A549 (cell line): ENCODE results near the gene RBM46. TPM values are rescaled to one million over a fixed set of nuclear protein-coding genes. Genes with fewer than 3 reads are reported as not detected.

Experiments
- ATAC-seq, 2 experiments: fragments of 200-7000 bp in 1 of 2; fragments of >200 bp in 1 of 2; cut with Nextera tagmentation in 1 of 2; cut with Tn5 transposase in 1 of 2; 3 replicates each; pipeline versions ENCODE4 v1.8.0 to v1.9.1; 2018 to 2020; ENCODE audit warnings: mild to moderate bottlenecking in 1 of 2, moderate library complexity in 1 of 2
- CTCF ChIA-PET: fragments of 300-600 bp; sonication (Branson Sonifier 250); formaldehyde crosslinking; extraction: SDS; loops from one replicate; lab custom pipeline; 2021; ENCODE audit warnings: antibody characterized with exemption, inconsistent platforms; lab: Yijun Ruan, JAX
- POLR2A ChIA-PET: fragments of 350-600 bp; formaldehyde crosslinking; extraction: SDS; loops from one replicate; lab custom pipeline; 2021; ENCODE audit warnings: antibody characterized with exemption, inconsistent platforms; lab: Yijun Ruan, JAX
- DNase-seq, 2 experiments: peaks; one replicate each; pipeline versions ENCODE4 v3.0.0 to v3.0.0-alpha.2; 2011 to 2016; ENCODE audit warnings: low read depth in 1 of 2, low spot score in 1 of 2
- FAIRE-seq: peaks from 2 replicates; lab custom pipeline; 2011; peaks lifted over from hg19 to GRCh38; lab: Jason Lieb, UNC
- H3K27ac ChIP-seq, 2 experiments: fragments of >200 bp; sonication (Bioruptor Twin); formaldehyde crosslinking; 3 replicates each; pipeline ENCODE4 v1.5.1; 2016 to 2017
- H3K4me1 ChIP-seq: fragments of >200 bp; sonication (Bioruptor Twin); formaldehyde crosslinking; 3 replicates; pipeline ENCODE4 v1.6.1; 2016
- H3K4me2 ChIP-seq: fragments of >200 bp; sonication (Bioruptor Twin); formaldehyde crosslinking; 3 replicates; pipeline ENCODE4 v1.6.1; 2016
- H3K4me3 ChIP-seq: fragments of >200 bp; sonication (Bioruptor Twin); formaldehyde crosslinking; 3 replicates; pipeline ENCODE4 v1.5.1; 2016
- H3K9me3 ChIP-seq: fragments of >200 bp; sonication (Bioruptor Twin); formaldehyde crosslinking; 3 replicates; pipeline ENCODE4 v1.6.1; 2016
- BHLHE40 ChIP-seq: IDR thresholded peaks from 2 replicates; pipeline ENCODE4 v1.6.1; 2012; ENCODE audit warnings: low read depth, low read length, inconsistent platforms
- CBX2 ChIP-seq: fragments of 200-600 bp; sonication (generic); IDR thresholded peaks from 2 replicates; pipeline ENCODE4 v1.6.1; 2016; ENCODE audit warnings: low read depth, mild to moderate bottlenecking, borderline replicate concordance
- CHD2 ChIP-seq: fragments of 150-350 bp; IDR thresholded peaks from 2 replicates; pipeline ENCODE4 v1.6.1; 2014; ENCODE audit warnings: low read length; ENCODE audit not compliant: partially characterized antibody
- CHD4 ChIP-seq: fragments of 200-600 bp; sonication (generic); IDR thresholded peaks from 2 replicates; pipeline ENCODE4 v1.6.1; 2016; ENCODE audit warnings: antibody characterized with exemption, mild to moderate bottlenecking, borderline replicate concordance
- EHF ChIP-seq: fragments of 250-450 bp; sonication (Bioruptor Pico); IDR thresholded peaks from 2 replicates; pipeline ENCODE4 v1.5.0; 2020; ENCODE audit warnings: mild to moderate bottlenecking
- EHMT2 ChIP-seq: fragments of 200-600 bp; sonication (generic); IDR thresholded peaks from 2 replicates; pipeline ENCODE4 v1.6.1; 2016; ENCODE audit warnings: antibody characterized with exemption, low read depth, mild to moderate bottlenecking, moderate library complexity
- ESRRA ChIP-seq: fragments of 150-350 bp; IDR thresholded peaks from 2 replicates; pipeline ENCODE4 v1.6.1; 2014; ENCODE audit warnings: mild to moderate bottlenecking, low read length, borderline replicate concordance
- FOSB ChIP-seq: fragments of 250-450 bp; sonication (Bioruptor Pico); IDR thresholded peaks from 2 replicates; pipeline ENCODE4 v1.5.0; 2020; ENCODE audit warnings: mild to moderate bottlenecking, moderate library complexity
- FOSL2 ChIP-seq, 2 experiments: fragments of 450-650 bp in 1 of 2; fragments of >200 bp in 1 of 2; sonication (Bioruptor Twin) in 1 of 2; formaldehyde crosslinking; IDR thresholded peaks; 2 replicates each; pipeline versions ENCODE4 v1.5.0 to v1.6.1; 2016 to 2020; ENCODE audit warnings: mild to moderate bottlenecking in 1 of 2, moderate library complexity in 1 of 2
- FOXS1 ChIP-seq: fragments of 250-450 bp; sonication (Bioruptor Pico); IDR thresholded peaks from 2 replicates; pipeline ENCODE4 v1.5.0; 2020; ENCODE audit warnings: mild to moderate bottlenecking, moderate library complexity
- GATA3 ChIP-seq: IDR thresholded peaks from 2 replicates; pipeline ENCODE4 v1.6.1; 2012; ENCODE audit warnings: borderline replicate concordance
- HDAC2 ChIP-seq: fragments of 200-600 bp; sonication (generic); IDR thresholded peaks from 2 replicates; pipeline ENCODE4 v1.6.1; 2016
- HES2 ChIP-seq: fragments of >200 bp; sonication (Bioruptor Twin); formaldehyde crosslinking; IDR thresholded peaks from 2 replicates; pipeline ENCODE4 v1.6.1; 2016
- HEYL ChIP-seq: fragments of 250-450 bp; sonication (Bioruptor Pico); IDR thresholded peaks from 2 replicates; pipeline ENCODE4 v1.8.0; 2021; ENCODE audit warnings: mild to moderate bottlenecking, moderate library complexity
- HMGXB4 ChIP-seq: fragments of 250-450 bp; sonication (Bioruptor Pico); IDR thresholded peaks from 2 replicates; pipeline ENCODE4 v1.5.0; 2021; ENCODE audit warnings: mild to moderate bottlenecking, moderate library complexity, borderline replicate concordance
- KDM5A ChIP-seq: fragments of 200-600 bp; sonication (generic); IDR thresholded peaks from 2 replicates; pipeline ENCODE4 v1.6.1; 2016; ENCODE audit warnings: antibody characterized with exemption, mild to moderate bottlenecking
- MAFK ChIP-seq: fragments of 450-650 bp; IDR thresholded peaks from 2 replicates; pipeline ENCODE4 v1.6.1; 2014; ENCODE audit not compliant: partially characterized antibody
- MAX ChIP-seq: IDR thresholded peaks from 2 replicates; pipeline ENCODE4 v1.6.1; 2012
- MAZ ChIP-seq: fragments of 150-350 bp; IDR thresholded peaks from 2 replicates; pipeline ENCODE4 v1.6.1; 2014; ENCODE audit warnings: antibody characterized with exemption, low read depth, low read length, borderline replicate concordance
- MYC ChIP-seq: IDR thresholded peaks from 2 replicates; pipeline ENCODE4 v1.6.1; 2012; ENCODE audit warnings: mild to moderate bottlenecking, inconsistent platforms, low read length, improper control_type of control experiment, borderline replicate concordance
- NR3C1 ChIP-seq: fragments of >200 bp; sonication (Bioruptor Twin); formaldehyde crosslinking; IDR thresholded peaks from 3 replicates; pipeline ENCODE4 v1.6.1; 2017
- POLR2A ChIP-seq: IDR thresholded peaks from 2 replicates; pipeline ENCODE4 v1.6.1; 2012; ENCODE audit warnings: mild to moderate bottlenecking, low read length
- POLR2AphosphoS2 ChIP-seq: conservative IDR thresholded peaks from 2 replicates; pipeline ENCODE4 v1.6.1; 2012; ENCODE audit warnings: low read length, improper control_type of control experiment, inconsistent platforms
- RAD21 ChIP-seq, 2 experiments: fragments of >200 bp in 1 of 2; sonication (Bioruptor Twin) in 1 of 2; formaldehyde crosslinking in 1 of 2; IDR thresholded peaks in 1 of 2; conservative IDR thresholded peaks in 1 of 2; 2 replicates in 1 of 2; 3 replicates in 1 of 2; pipeline ENCODE4 v1.6.1; 2012 to 2018; ENCODE audit warnings: inconsistent platforms in 1 of 2
- RCOR1 ChIP-seq: fragments of 150-350 bp; IDR thresholded peaks from 2 replicates; pipeline ENCODE4 v1.6.1; 2014; ENCODE audit warnings: antibody characterized with exemption, low read length, low read depth
- RFX5 ChIP-seq: fragments of 450-650 bp; IDR thresholded peaks from 2 replicates; pipeline ENCODE4 v1.7.1; 2014; ENCODE audit warnings: antibody characterized with exemption, mild to moderate bottlenecking, moderate library complexity
- TP53 ChIP-seq: fragments of 250-450 bp; sonication (Bioruptor Pico); IDR thresholded peaks from 2 replicates; pipeline ENCODE4 v1.5.0; 2021; ENCODE audit warnings: mild to moderate bottlenecking, moderate library complexity
- USF2 ChIP-seq: fragments of 450-650 bp; IDR thresholded peaks from 2 replicates; pipeline ENCODE4 v1.6.1; 2014; ENCODE audit warnings: antibody characterized with exemption
- ZC3H11A ChIP-seq: fragments of 450-650 bp; IDR thresholded peaks from 2 replicates; pipeline ENCODE4 v1.6.1; 2014; ENCODE audit warnings: antibody characterized with exemption, mild to moderate bottlenecking
- ZNF302 ChIP-seq: fragments of 250-450 bp; sonication (Bioruptor Pico); IDR thresholded peaks from 2 replicates; pipeline ENCODE4 v1.9.0; 2021; ENCODE audit warnings: inconsistent platforms, mild to moderate bottlenecking, moderate library complexity
- ZSCAN20 ChIP-seq: fragments of 250-450 bp; sonication (Bioruptor Pico); IDR thresholded peaks from 2 replicates; pipeline ENCODE4 v1.8.0; 2022; ENCODE audit warnings: mild to moderate bottlenecking, moderate library complexity
- WGBS: methylation state at CpG from one replicate; pipeline ENCODE4 v1.1.6; 2017; ENCODE audit errors: missing lambda C conversion rate; 5-methylcytosine and 5-hydroxymethylcytosine counted together
- polyA plus RNA-seq, 4 experiments: library from polyadenylated mRNA; depleted of rRNA in 3 of 4; stranded (reverse); fragments of >200 nt; fragmentation: RNase III in 1 of 4; extraction: RNeasy Plus Mini Kit Qiagen cat#74134 plus additional on column Dnase treatment in 1 of 4; gene quantifications; 2 replicates in 3 of 4; 3 replicates in 1 of 4; pipeline ENCODE4 v1.2.3, GENCODE V29; 2011 to 2017

The RBM46 gene
- polyA plus RNA-seq, 2 of the 4 experiments (the other 2 are of a cell fraction), result not detected

GRCh38 chr4:154858166-154858565 lies 77.1 kb downstream of the RBM46 start:
- POLR2A ChIA-PET, result no interaction called here
- no peak for ATAC-seq
- CTCF ChIA-PET, result no interaction called here
- Histone ChIP-seq H3K9me3 (no peaks in the 10 kb centered on the region), H3K4me3 (no peak overlapping the region)
- TF ChIP-seq MAX (no peak), POLR2AphosphoS2 (no peak), BHLHE40 (no peak), ZSCAN20 (CRISPR knock-in tag) (no peak), RAD21 (conservative IDR thresholded peaks at IDR 0.05 in 1 of 2, IDR thresholded peaks at IDR 0.05 in 1 of 2) (no peak)
- TF ChIP-seq, all 56 proteins: peak for 0
- H3K27ac ChIP-seq, result no peak overlapping the region
- WGBS, result 33% methylated on average over 1 of the region's 1 CpG
- H3K4me1 ChIP-seq, result no peaks in the 10 kb centered on the region
- no peak for DNase-seq
- no peak for FAIRE-seq
- no peak overlapping the region for H3K4me2 ChIP-seq

GRCh38 chr4:154868414-154869194 lies 87.5 kb downstream of the RBM46 start:
- ChIA-PET POLR2A (no interaction called here), CTCF (interaction anchor here (1.6 kb wide), 1 partner anchor 24 kb away, joined by 3 read pairs; no protein-coding TSS in a partner anchor)
- WGBS, result 70% methylated on average over 7 of the region's 7 CpGs
- no peak for DNase-seq
- H3K4me1 ChIP-seq, result no peaks in the 10 kb centered on the region
- H3K9me3 ChIP-seq, result no peaks in the 10 kb centered on the region
- TF ChIP-seq CBX2 (no peak), MYC (no peak), FOXS1 (no peak), NR3C1 (no peak), GATA3 (no peak), HEYL (no peak), ZNF302 (CRISPR knock-in tag) (no peak), CHD2 (no peak), EHMT2 (no peak), KDM5A (no peak), ZC3H11A (no peak), MAZ (no peak), RCOR1 (no peak), POLR2A (no peak), BHLHE40 (no peak)
- ATAC-seq, result no peak
- no peak overlapping the region for H3K27ac ChIP-seq
- no peak overlapping the region for H3K4me2 ChIP-seq
- H3K4me3 ChIP-seq, result no peak overlapping the region
- no peak for FAIRE-seq

- H3K4me2 ChIP-seq, result no peak overlapping the region
- ATAC-seq (no peak), FAIRE-seq (no peak), DNase-seq (no peak)
- POLR2A ChIA-PET, result no interaction called here
- no peaks in the 10 kb centered on the region for H3K4me1 ChIP-seq
- no peak overlapping the region for H3K27ac ChIP-seq
- no peak overlapping the region for H3K4me3 ChIP-seq
- TF ChIP-seq TP53 (CRISPR knock-in tag) (no peak), ESRRA (no peak), CHD4 (no peak), RFX5 (no peak), MAFK (no peak), HMGXB4 (CRISPR knock-in tag) (no peak), MAZ (no peak), RAD21 (conservative IDR thresholded peaks at IDR 0.05 in 1 of 2, IDR thresholded peaks at IDR 0.05 in 1 of 2) (no peak), HES2 (no peak), FOSL2 (IDR thresholded peaks at IDR 0.05) (no peak), FOSL2 (CRISPR knock-in tag; IDR thresholded peaks at IDR 0.05) (no peak), EHF (no peak), HDAC2 (no peak), FOSB (CRISPR knock-in tag) (no peak), USF2 (no peak)
- 63% methylated on average over 3 of the region's 3 CpGs for WGBS
- CTCF ChIA-PET, result interaction anchor here (1.6 kb wide), 1 partner anchor 23 kb away, joined by 3 read pairs; no protein-coding TSS in a partner anchor
- no peaks in the 10 kb centered on the region for H3K9me3 ChIP-seq
These were observed 88.2 kb downstream of the RBM46 start for GRCh38 chr4:154869301-154869700.
